ENCODE results near the gene INSYN1.
"Not testable (repeated sequence)": the region's sequence is repeated elsewhere in the genome, so short reads cannot be mapped to it uniquely, and the experiment has no call there.

Gene INSYN1

GRCh38 chr15:73753250-73754130 is at the start of gene INSYN1:
TSS of gene INSYN1 (minus strand) at chr15:73753351. CDS start at chr15:73751130, 2,221 bp downstream.
- DNase-seq: peak; percentile 28

GRCh38 chr15:73802431-73803041 is 49.4 kb upstream of the INSYN1 start:
- no peak for DNase-seq

- DNase-seq: peak; percentile 95
Observed at GRCh38 chr15:73800662-73801345, 47.7 kb upstream of the INSYN1 start.

GRCh38 chr15:73799466-73799865 is 46.3 kb upstream of the INSYN1 start:
- peak; percentile 92 for DNase-seq

GRCh38 chr15:73797366-73798158 is 44.4 kb upstream of the INSYN1 start:
- no peak for DNase-seq

- no peak for DNase-seq
Observed at GRCh38 chr15:73796331-73796831, 43.2 kb upstream of the INSYN1 start.

GRCh38 chr15:73794443-73795133 is 41.4 kb upstream of the INSYN1 start:
- peak; percentile 71 for DNase-seq

- DNase-seq: not testable (repeated sequence)
Observed at GRCh38 chr15:73792899-73793541, 39.9 kb upstream of the INSYN1 start.

- DNase-seq: no peak
Observed at GRCh38 chr15:73792415-73792814, 39.3 kb upstream of the INSYN1 start.

GRCh38 chr15:73789521-73790240 is 36.5 kb upstream of the INSYN1 start:
- DNase-seq: no peak

- no peak for DNase-seq
Observed at GRCh38 chr15:73787621-73788020, 34.5 kb upstream of the INSYN1 start.

GRCh38 chr15:73786538-73786937 is 33.4 kb upstream of the INSYN1 start:
- DNase-seq: no peak

- not testable (repeated sequence) for DNase-seq
Observed at GRCh38 chr15:73785256-73786014, 32.3 kb upstream of the INSYN1 start.

- no peak for DNase-seq
Observed at GRCh38 chr15:73784291-73784690, 31.1 kb upstream of the INSYN1 start.

GRCh38 chr15:73782344-73782959 is 29.3 kb upstream of the INSYN1 start:
- no peak for DNase-seq

- DNase-seq: peak; percentile 85
Observed at GRCh38 chr15:73781038-73781925, 28.1 kb upstream of the INSYN1 start.

GRCh38 chr15:73779974-73780373 is 26.8 kb upstream of the INSYN1 start:
- no peak for DNase-seq

GRCh38 chr15:73777741-73778140 is 24.6 kb upstream of the INSYN1 start:
- DNase-seq: no peak
